ENCODE results near the gene ESYT1.

The ESYT1 gene

GRCh38 chr12:56146492-56147460 lies 18.7 kb downstream of the ESYT1 start:
- Histone ChIP-seq H3K4me1 (ENCODE audit: insufficient read depth, low read length, poor library complexity, severe bottlenecking) (peaks cover 3% of the 10 kb centered on the region), H3K9ac (ENCODE audit: low read depth, low read length, poor library complexity, severe bottlenecking) (no peak overlapping the region), H3K9me2 (replicated peaks; ENCODE audit: low read depth, low read length) (no peaks in the 10 kb centered on the region), H4K20me1 (ENCODE audit: insufficient read depth, low read length, poor library complexity, severe bottlenecking) (no peaks in the 10 kb centered on the region), H3K4me3 (ENCODE audit: low read length, poor library complexity, severe bottlenecking) (no peak overlapping the region), H3K79me2 (ENCODE audit: insufficient read depth, low read length) (no peaks in the 10 kb centered on the region), H3K4me2 (ENCODE audit: low read depth, low read length, poor library complexity, severe bottlenecking) (no peak overlapping the region), H3K9me3 (ENCODE audit: insufficient read depth, low read depth, low read length) (no peaks in the 10 kb centered on the region), H3F3A (ENCODE audit: low read depth) (no peaks in the 10 kb centered on the region), H3K27me3 (ENCODE audit: insufficient read depth, low read length, poor library complexity, severe bottlenecking) (no peaks in the 10 kb centered on the region), H3K36me3 (ENCODE audit: insufficient read depth, low read length) (peaks cover 30% of the 10 kb centered on the region; the same call in 1 of the 2 replicates), H2AFZ (ENCODE audit: low read length) (no peak overlapping the region)
- no peak for TF ChIP-seq EZH2phosphoT487 (IDR thresholded peaks at IDR 0.05; ENCODE audit: borderline replicate concordance)
- TF ChIP-seq, protein P1, sequence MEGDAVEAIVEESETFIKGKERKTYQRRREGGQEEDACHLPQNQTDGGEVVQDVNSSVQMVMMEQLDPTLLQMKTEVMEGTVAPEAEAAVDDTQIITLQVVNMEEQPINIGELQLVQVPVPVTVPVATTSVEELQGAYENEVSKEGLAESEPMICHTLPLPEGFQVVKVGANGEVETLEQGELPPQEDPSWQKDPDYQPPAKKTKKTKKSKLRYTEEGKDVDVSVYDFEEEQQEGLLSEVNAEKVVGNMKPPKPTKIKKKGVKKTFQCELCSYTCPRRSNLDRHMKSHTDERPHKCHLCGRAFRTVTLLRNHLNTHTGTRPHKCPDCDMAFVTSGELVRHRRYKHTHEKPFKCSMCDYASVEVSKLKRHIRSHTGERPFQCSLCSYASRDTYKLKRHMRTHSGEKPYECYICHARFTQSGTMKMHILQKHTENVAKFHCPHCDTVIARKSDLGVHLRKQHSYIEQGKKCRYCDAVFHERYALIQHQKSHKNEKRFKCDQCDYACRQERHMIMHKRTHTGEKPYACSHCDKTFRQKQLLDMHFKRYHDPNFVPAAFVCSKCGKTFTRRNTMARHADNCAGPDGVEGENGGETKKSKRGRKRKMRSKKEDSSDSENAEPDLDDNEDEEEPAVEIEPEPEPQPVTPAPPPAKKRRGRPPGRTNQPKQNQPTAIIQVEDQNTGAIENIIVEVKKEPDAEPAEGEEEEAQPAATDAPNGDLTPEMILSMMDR (conservative IDR thresholded peaks at IDR 0.05; ENCODE audit: low read length) = no peak

DNA sequence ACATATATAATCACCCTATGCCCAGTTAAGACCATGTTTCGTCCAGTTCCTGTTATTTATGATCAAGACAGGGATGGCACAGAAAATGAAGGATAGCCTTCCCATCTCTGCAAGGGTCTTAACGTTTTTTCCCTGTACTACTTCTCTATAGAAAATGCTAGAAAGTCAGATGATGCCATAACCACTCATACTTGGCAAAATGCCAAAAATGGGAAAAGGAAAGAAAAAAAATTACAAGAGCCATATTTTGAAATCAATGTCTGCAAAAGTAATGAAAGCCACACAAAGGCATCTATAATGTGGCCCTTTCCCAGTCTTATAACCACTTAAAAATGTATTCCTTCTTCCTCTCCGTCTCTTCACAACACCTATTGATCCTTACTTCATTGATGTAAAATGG lies 22.5 kb downstream of the ESYT1 start:
- Histone ChIP-seq H3K9me3 (ENCODE audit: insufficient read depth, low read depth, low read length) (no peaks in the 10 kb centered on the region), H3K36me3 (ENCODE audit: insufficient read depth, low read length) (no peaks in the 10 kb centered on the region), H3F3A (ENCODE audit: low read depth) (no peaks in the 10 kb centered on the region), H3K9me2 (replicated peaks; ENCODE audit: low read depth, low read length) (no peaks in the 10 kb centered on the region), H3K4me3 (ENCODE audit: low read length, poor library complexity, severe bottlenecking) (no peak overlapping the region), H2AFZ (ENCODE audit: low read length) (no peak overlapping the region), H4K20me1 (ENCODE audit: insufficient read depth, low read length, poor library complexity, severe bottlenecking) (no peaks in the 10 kb centered on the region), H3K27me3 (ENCODE audit: insufficient read depth, low read length, poor library complexity, severe bottlenecking) (no peaks in the 10 kb centered on the region), H3K9ac (ENCODE audit: low read depth, low read length, poor library complexity, severe bottlenecking) (no peak overlapping the region), H3K4me1 (ENCODE audit: insufficient read depth, low read length, poor library complexity, severe bottlenecking) (peaks cover 21% of the 10 kb centered on the region), H3K79me2 (ENCODE audit: insufficient read depth, low read length) (peaks cover 22% of the 10 kb centered on the region; the same call in 1 of the 2 replicates), H3K4me2 (ENCODE audit: low read depth, low read length, poor library complexity, severe bottlenecking) (peak overlapping the region; percentile 84)
- TF ChIP-seq, protein P1 (conservative IDR thresholded peaks at IDR 0.05; ENCODE audit: low read length) = no peak
- no peak for TF ChIP-seq EZH2phosphoT487 (IDR thresholded peaks at IDR 0.05; ENCODE audit: borderline replicate concordance)

DNA sequence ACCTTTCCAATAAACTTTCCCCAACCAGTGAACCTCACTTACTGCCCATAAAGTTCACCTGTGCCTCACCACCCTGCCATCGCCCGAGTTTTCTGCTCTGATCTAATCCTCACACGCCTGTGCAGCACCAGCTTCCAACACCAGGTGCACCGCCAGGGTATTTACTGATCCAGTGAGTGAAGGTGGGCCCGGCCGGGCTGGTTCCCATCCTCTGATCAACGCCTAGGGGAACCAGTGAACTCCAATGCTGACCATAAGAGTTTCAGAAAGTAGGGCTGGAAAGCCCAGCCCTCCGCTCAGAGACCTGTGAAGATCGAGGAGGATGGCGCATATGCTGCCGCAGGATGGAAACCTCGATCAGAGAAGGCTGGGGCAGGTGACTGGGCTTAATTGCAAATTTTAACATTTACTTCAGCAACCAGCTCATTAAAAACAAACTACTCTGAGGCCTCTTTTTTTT lies 23.6 kb downstream of the ESYT1 start:
- Histone ChIP-seq H3F3A (ENCODE audit: low read depth) (no peaks in the 10 kb centered on the region), H2AFZ (ENCODE audit: low read length) (peak overlapping the region; percentile 78), H3K79me2 (ENCODE audit: insufficient read depth, low read length) (peaks cover 26% of the 10 kb centered on the region), H3K9me3 (ENCODE audit: insufficient read depth, low read depth, low read length) (no peaks in the 10 kb centered on the region), H3K4me2 (ENCODE audit: low read depth, low read length, poor library complexity, severe bottlenecking) (peak overlapping the region; percentile 84), H3K27me3 (ENCODE audit: insufficient read depth, low read length, poor library complexity, severe bottlenecking) (no peaks in the 10 kb centered on the region), H3K36me3 (ENCODE audit: insufficient read depth, low read length) (no peaks in the 10 kb centered on the region), H3K4me1 (ENCODE audit: insufficient read depth, low read length, poor library complexity, severe bottlenecking) (peaks cover 21% of the 10 kb centered on the region), H4K20me1 (ENCODE audit: insufficient read depth, low read length, poor library complexity, severe bottlenecking) (no peaks in the 10 kb centered on the region), H3K4me3 (ENCODE audit: low read length, poor library complexity, severe bottlenecking) (peak overlapping the region; percentile 88), H3K9me2 (replicated peaks; ENCODE audit: low read depth, low read length) (no peaks in the 10 kb centered on the region), H3K9ac (ENCODE audit: low read depth, low read length, poor library complexity, severe bottlenecking) (peak overlapping the region; percentile 92)
- no peak for TF ChIP-seq EZH2phosphoT487 (IDR thresholded peaks at IDR 0.05; ENCODE audit: borderline replicate concordance)
- TF ChIP-seq, protein P1 (conservative IDR thresholded peaks at IDR 0.05; ENCODE audit: low read length) = peak; percentile 62
